Mucosa of rectum (tissue), 2 donors: ENCODE measurements around the gene S100PBP.

Source experiments
- H3K27ac ChIP-seq, 2 donors: one replicate each; pipeline ENCODE4 v1.7.0; 2013; ENCODE audit warnings: inconsistent platforms in 2 of 2, low read depth in 2 of 2, low read length in 2 of 2
- H3K27me3 ChIP-seq, 2 donors: one replicate each; pipeline ENCODE4 v1.7.0; 2013; ENCODE audit warnings: low read length in 2 of 2; ENCODE audit not compliant: control insufficient read depth in 2 of 2, insufficient read depth in 2 of 2
- H3K36me3 ChIP-seq, 2 donors: one replicate each; pipeline ENCODE4 v1.7.0; 2013; ENCODE audit warnings: low read length in 2 of 2; ENCODE audit not compliant: control insufficient read depth in 2 of 2, insufficient read depth in 2 of 2
- H3K4me1 ChIP-seq, 2 donors: one replicate each; pipeline ENCODE4 v1.7.0; 2013; ENCODE audit warnings: low read length in 2 of 2, mild to moderate bottlenecking in 1 of 2; ENCODE audit not compliant: control insufficient read depth in 2 of 2, insufficient read depth in 2 of 2
- H3K4me3 ChIP-seq, 2 donors: one replicate each; pipeline ENCODE4 v1.7.0; 2013; ENCODE audit warnings: low read length in 2 of 2
- H3K9ac ChIP-seq, 2 donors: one replicate each; pipeline ENCODE4 v1.7.0; 2013; ENCODE audit warnings: low read length in 2 of 2, low read depth in 1 of 2, mild to moderate bottlenecking in 1 of 2
- H3K9me3 ChIP-seq, 2 donors: one replicate each; pipeline ENCODE4 v1.7.0; 2013; ENCODE audit warnings: low read length in 2 of 2; ENCODE audit not compliant: control insufficient read depth in 2 of 2
- donor health status: healthy.
- donor health status: Normal muscosa, but diverticular disease.

The S100PBP gene

GRCh38 chr1:32878183-32878582, 60.7 kb downstream of the S100PBP start:
- Histone ChIP-seq H3K4me3 (no peak overlapping the region), H3K9ac (no peak overlapping the region), H3K27ac (no peak overlapping the region), H3K27me3 (peaks cover 0 to 3% of the 10 kb centered on the region in 2 donors), H3K4me1 (no peaks in the 10 kb centered on the region), H3K9me3 (no peaks in the 10 kb centered on the region), H3K36me3 (no peaks in the 10 kb centered on the region)

DNA sequence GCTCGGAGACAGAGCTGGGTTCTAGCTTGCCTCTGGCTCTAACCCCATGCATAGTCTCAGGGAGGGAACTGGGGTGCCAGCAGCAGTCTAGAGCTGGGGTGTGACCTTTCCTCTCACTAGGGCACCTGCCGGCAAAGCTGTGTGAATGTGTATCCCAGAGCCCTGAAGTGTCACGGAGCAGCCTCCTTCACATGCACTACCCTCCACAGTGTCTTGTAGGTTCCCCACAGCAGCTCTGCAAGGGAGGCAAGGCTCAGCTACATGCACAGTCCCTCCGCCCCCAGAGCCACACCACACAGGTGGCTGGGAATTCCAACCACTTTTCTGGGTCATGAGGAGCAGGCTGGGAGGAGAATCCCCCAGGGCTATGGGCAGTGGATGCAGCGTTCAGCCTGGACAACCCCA, 61.2 kb downstream of the S100PBP start:
- Histone ChIP-seq H3K9me3 (no peaks in the 10 kb centered on the region), H3K9ac (no peak overlapping the region), H3K27me3 (peaks cover 0 to 3% of the 10 kb centered on the region in 2 donors), H3K4me3 (no peak overlapping the region), H3K4me1 (no peaks in the 10 kb centered on the region), H3K36me3 (no peaks in the 10 kb centered on the region), H3K27ac (no peak overlapping the region)

GRCh38 chr1:32881291-32881690, 63.8 kb downstream of the S100PBP start:
- H3K4me3 ChIP-seq, result no peak overlapping the region
- H3K27me3 ChIP-seq, result peaks cover 0 to 9% of the 10 kb centered on the region in 2 donors
- no peaks in the 10 kb centered on the region for H3K4me1 ChIP-seq
- H3K9me3 ChIP-seq, result no peaks in the 10 kb centered on the region
- H3K27ac ChIP-seq, result no peak overlapping the region
- H3K36me3 ChIP-seq, result no peaks in the 10 kb centered on the region
- no peak overlapping the region for H3K9ac ChIP-seq

- no peak overlapping the region for H3K27ac ChIP-seq
- H3K36me3 ChIP-seq, result no peaks in the 10 kb centered on the region
- no peak overlapping the region for H3K9ac ChIP-seq
- no peaks in the 10 kb centered on the region for H3K9me3 ChIP-seq
- no peaks in the 10 kb centered on the region for H3K4me1 ChIP-seq
- no peak overlapping the region for H3K4me3 ChIP-seq
- peaks cover 6 to 13% of the 10 kb centered on the region in 2 donors for H3K27me3 ChIP-seq
These were observed 64.7 kb downstream of the S100PBP start for GRCh38 chr1:32881871-32882850.

GRCh38 chr1:32883338-32884031, 66.0 kb downstream of the S100PBP start:
- Histone ChIP-seq H3K9me3 (no peaks in the 10 kb centered on the region), H3K27me3 (peaks cover 8 to 11% of the 10 kb centered on the region in 2 donors)

GRCh38 chr1:32884032-32884372, 66.5 kb downstream of the S100PBP start:
- no peak overlapping the region for H3K4me3 ChIP-seq
- no peaks in the 10 kb centered on the region for H3K36me3 ChIP-seq
- H3K4me1 ChIP-seq, result no peaks in the 10 kb centered on the region
- H3K9me3 ChIP-seq, result no peaks in the 10 kb centered on the region
- H3K27ac ChIP-seq, result no peak overlapping the region
- peaks cover 8 to 11% of the 10 kb centered on the region in 2 donors for H3K27me3 ChIP-seq
- H3K9ac ChIP-seq, result no peak overlapping the region

More at GRCh38 chr1:32883338-32884031, 66.0 kb downstream of the S100PBP start:
- H3K27ac ChIP-seq, result no peak overlapping the region
- no peaks in the 10 kb centered on the region for H3K36me3 ChIP-seq
- no peak overlapping the region for H3K4me3 ChIP-seq
- no peaks in the 10 kb centered on the region for H3K4me1 ChIP-seq
- no peak overlapping the region for H3K9ac ChIP-seq

DNA sequence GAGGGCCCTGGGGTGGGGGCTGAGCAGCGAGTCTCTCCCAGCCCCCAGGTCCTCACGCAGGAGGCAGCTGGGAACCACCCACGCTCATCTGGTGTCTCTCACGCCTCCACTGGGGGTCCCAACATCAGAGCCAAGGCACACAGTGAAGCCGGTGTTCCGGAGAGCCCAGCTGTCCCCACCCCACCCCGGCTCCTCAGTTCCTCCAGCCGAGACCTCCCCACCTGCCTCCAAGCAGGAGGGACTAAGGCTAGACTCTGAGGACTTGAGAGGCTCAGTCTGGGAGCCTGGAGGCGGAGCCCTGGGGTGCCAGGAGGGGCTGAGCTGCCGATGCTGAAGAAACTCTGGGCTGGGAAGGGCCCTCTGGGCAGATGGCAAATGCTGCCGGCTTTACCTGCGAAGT, 67.3 kb downstream of the S100PBP start:
- no peaks in the 10 kb centered on the region for H3K36me3 ChIP-seq
- H3K4me3 ChIP-seq, result no peak overlapping the region
- H3K9me3 ChIP-seq, result no peaks in the 10 kb centered on the region
- no peak overlapping the region for H3K27ac ChIP-seq
- no peak overlapping the region for H3K9ac ChIP-seq
- H3K4me1 ChIP-seq, result no peaks in the 10 kb centered on the region
- peaks cover 8 to 11% of the 10 kb centered on the region in 2 donors for H3K27me3 ChIP-seq

DNA sequence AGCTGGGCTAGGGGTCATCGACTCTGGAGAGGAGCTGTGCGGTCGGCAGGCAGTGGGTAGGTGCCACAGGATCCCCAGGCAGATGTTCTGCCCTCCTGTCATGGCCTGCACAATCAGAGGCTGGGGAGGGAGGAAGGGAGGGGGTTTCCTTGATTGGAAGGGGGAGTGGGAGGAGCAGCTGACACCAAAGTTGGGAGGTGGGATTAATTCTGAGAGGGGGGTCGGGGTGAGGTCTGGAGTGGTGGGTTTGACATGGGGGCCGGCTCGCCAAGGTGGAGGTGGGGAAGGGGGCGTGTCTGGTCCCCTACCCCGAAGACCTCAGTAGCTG, 68.2 kb downstream of the S100PBP start:
- no peak overlapping the region for H3K4me3 ChIP-seq
- H3K4me1 ChIP-seq, result no peaks in the 10 kb centered on the region

DNA sequence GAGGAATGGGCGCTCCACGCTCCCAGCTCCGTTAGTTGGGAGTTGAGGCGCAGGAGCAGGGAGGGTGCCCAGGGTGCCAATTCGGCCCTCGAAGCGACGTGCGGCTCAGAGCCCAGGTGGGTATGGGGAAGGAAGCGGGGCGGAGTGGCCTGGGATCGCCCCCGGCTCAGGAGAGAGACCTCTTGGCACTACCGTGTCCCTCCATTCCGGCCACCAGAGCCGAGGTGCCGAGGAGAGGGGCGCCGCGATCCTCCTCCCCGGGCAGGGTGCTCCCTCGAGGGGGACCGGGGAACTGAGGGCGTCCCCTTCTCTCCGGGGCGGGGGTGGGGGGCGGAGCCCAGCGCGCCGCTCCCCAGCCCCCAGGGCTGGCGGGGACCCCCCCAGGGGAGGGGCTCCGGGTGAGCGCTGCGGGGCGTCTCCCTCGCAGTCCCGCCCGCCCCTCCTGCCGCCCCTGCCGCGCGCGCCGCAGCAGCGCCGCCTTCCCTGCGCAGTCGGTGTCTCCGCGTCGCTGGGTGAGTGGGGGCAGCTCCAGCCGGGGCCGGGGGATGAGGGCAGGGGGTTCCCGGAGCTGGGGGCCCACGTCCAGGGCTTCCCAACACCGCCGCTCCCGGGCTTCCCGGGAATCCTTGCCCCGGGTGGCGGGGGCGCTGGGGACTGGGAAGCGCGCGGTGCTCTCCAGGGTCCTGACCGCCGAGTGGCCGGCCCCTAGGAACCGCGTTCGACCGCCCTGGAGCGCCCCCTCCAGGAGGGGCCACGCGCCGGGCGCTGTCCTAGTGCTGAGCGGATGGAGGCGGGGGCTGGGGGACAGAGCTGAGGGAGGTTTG, 68.8 kb downstream of the S100PBP start, which contains the start of gene HPCA:
HPCA (plus strand) TSS at position 488 of the 824 bp plus-strand sequence. CDS start 2,408 bp downstream, outside the sequence.
- Histone ChIP-seq H3K27ac (no peak within 1 kb of the TSS), H3K9ac (no peak within 1 kb of the TSS)

More for the DNA sequence above, 68.2 kb downstream of the S100PBP start:
- Histone ChIP-seq H3K9me3 (no peaks in the 10 kb centered on the region), H3K36me3 (no peaks in the 10 kb centered on the region), H3K9ac (no peak overlapping the region), H3K27me3 (peaks cover 8 to 13% of the 10 kb centered on the region in 2 donors), H3K27ac (no peak overlapping the region)

More for the DNA sequence above, 68.8 kb downstream of the S100PBP start, which contains the start of gene HPCA:
- H3K9me3 ChIP-seq, result no peaks in the 10 kb centered on the region
- no peaks in the 10 kb centered on the region for H3K36me3 ChIP-seq
- peaks cover 8 to 18% of the 10 kb centered on the region in 2 donors for H3K27me3 ChIP-seq
- H3K4me1 ChIP-seq, result no peaks in the 10 kb centered on the region
- H3K4me3 ChIP-seq, result no peak within 1 kb of the TSS
